Embryonic facial prominence (tissue), 1 donor: ENCODE data around the gene HSD11B2.
A peak's percentile ranks its signal among the peaks of the same experiment; 100 is the strongest.
"Not testable (repeated sequence)": the region's sequence is repeated elsewhere in the genome, so short reads cannot be mapped to it uniquely, and the experiment has no call there.

Experiments
- DNase-seq: peaks from one replicate; pipeline ENCODE4 v3.0.0-alpha.2; 2016; ENCODE audit errors: extremely low spot score

Gene HSD11B2

GRCh38 chr16:67415421-67415820, 15.5 kb upstream of the HSD11B2 start:
- DNase-seq = not testable (repeated sequence)

GRCh38 chr16:67415872-67416793, 14.8 kb upstream of the HSD11B2 start, which contains the start of gene ZDHHC1:
ZDHHC1 (minus strand) TSS chr16:67416477; CDS start chr16:67407775, 8,702 bp downstream.
- DNase-seq = peak; percentile 27

- no peak for DNase-seq
Measured at GRCh38 chr16:67417333-67418061, 13.4 kb upstream of the HSD11B2 start.

GRCh38 chr16:67419502-67419901, 11.4 kb upstream of the HSD11B2 start:
- no peak for DNase-seq

GRCh38 chr16:67419931-67420330, 11.0 kb upstream of the HSD11B2 start:
- no peak for DNase-seq

GRCh38 chr16:67421030-67421429, 9.9 kb upstream of the HSD11B2 start:
- DNase-seq = no peak

- no peak for DNase-seq
Measured at GRCh38 chr16:67423015-67423414, 7.9 kb upstream of the HSD11B2 start.

- DNase-seq = no peak
Measured at GRCh38 chr16:67423611-67424260, 7.2 kb upstream of the HSD11B2 start.

GRCh38 chr16:67424261-67424615, 6.7 kb upstream of the HSD11B2 start:
- no peak for DNase-seq

GRCh38 chr16:67425061-67425460, 5.9 kb upstream of the HSD11B2 start:
- no peak for DNase-seq

- DNase-seq = no peak
Measured at GRCh38 chr16:67425580-67425979, 5.3 kb upstream of the HSD11B2 start.

GRCh38 chr16:67426022-67426421, 4.9 kb upstream of the HSD11B2 start:
- no peak for DNase-seq

GRCh38 chr16:67426950-67427349, 4.0 kb upstream of the HSD11B2 start:
- DNase-seq = no peak

- DNase-seq = no peak
Measured at GRCh38 chr16:67428146-67428731, 2.7 kb upstream of the HSD11B2 start.

GRCh38 chr16:67429053-67429798, 1.7 kb upstream of the HSD11B2 start:
- no peak for DNase-seq

- DNase-seq = no peak
Measured at GRCh38 chr16:67429799-67430503, 970 bp upstream of the HSD11B2 start.

GRCh38 chr16:67430504-67430976, 381 bp upstream of the HSD11B2 start:
- no peak for DNase-seq

GRCh38 chr16:67431775-67432505, 1.0 kb downstream of the HSD11B2 start:
- DNase-seq = no peak

- DNase-seq = no peak
Measured at GRCh38 chr16:67432506-67432890, 1.6 kb downstream of the HSD11B2 start.
